HUES48 (cell line): ENCODE measurements around the gene FDCSP.
"Not testable (repeated sequence)": the region's sequence is repeated elsewhere in the genome, so short reads cannot be mapped to it uniquely, and the experiment has no call there.

Experiments used
- H3K27ac ChIP-seq: one replicate; pipeline ENCODE4 v1.7.0; 2013; ENCODE audit warnings: low read depth, low read length, inconsistent platforms
- H3K27me3 ChIP-seq: 2 replicates; pipeline ENCODE4 v1.6.1; 2013; ENCODE audit warnings: mild to moderate bottlenecking, low read length; ENCODE audit not compliant: control insufficient read depth, insufficient read depth
- H3K36me3 ChIP-seq: 2 replicates; pipeline ENCODE4 v1.6.1; 2013; ENCODE audit warnings: low read length; ENCODE audit not compliant: control insufficient read depth, insufficient read depth
- H3K4me1 ChIP-seq: 2 replicates; pipeline ENCODE4 v1.6.1; 2013; ENCODE audit warnings: mild to moderate bottlenecking, low read length; ENCODE audit not compliant: control insufficient read depth, insufficient read depth
- H3K4me3 ChIP-seq: 2 replicates; pipeline ENCODE4 v1.5.1; 2013; ENCODE audit warnings: mild to moderate bottlenecking, low read depth, low read length
- H3K9ac ChIP-seq: 2 replicates; pipeline ENCODE4 v1.6.1; 2013; ENCODE audit warnings: mild to moderate bottlenecking, low read depth, low read length, moderate library complexity
- H3K9me3 ChIP-seq: 2 replicates; pipeline ENCODE4 v1.6.1; 2013; ENCODE audit warnings: low read length; ENCODE audit not compliant: control insufficient read depth, insufficient read depth

The FDCSP gene

DNA sequence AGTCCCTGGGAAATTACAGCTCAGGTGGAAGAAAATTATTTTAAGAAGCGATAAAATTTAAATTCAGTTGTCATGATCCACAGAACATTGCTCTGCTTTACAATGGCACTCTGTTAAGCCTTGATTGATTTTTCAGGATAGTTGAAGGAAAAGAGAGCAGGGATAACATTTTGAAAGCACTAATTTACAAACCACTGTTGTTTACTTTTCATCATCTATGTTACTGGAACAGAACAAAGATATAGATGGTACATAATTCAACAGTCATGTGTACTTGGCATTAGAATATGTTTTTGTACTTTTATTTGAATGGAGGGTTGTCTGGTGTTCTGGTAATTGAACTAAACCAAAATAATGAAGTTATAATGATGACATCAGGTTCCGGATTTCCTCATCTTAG lies 33.0 kb upstream of the FDCSP start:
- H3K9ac ChIP-seq, result no peak overlapping the region
- H3K27me3 ChIP-seq, result no peaks in the 10 kb centered on the region
- no peak overlapping the region for H3K4me3 ChIP-seq
- no peaks in the 10 kb centered on the region for H3K9me3 ChIP-seq
- no peak overlapping the region for H3K27ac ChIP-seq
- H3K4me1 ChIP-seq, result peaks cover 5% of the 10 kb centered on the region
- H3K36me3 ChIP-seq, result no peaks in the 10 kb centered on the region

DNA sequence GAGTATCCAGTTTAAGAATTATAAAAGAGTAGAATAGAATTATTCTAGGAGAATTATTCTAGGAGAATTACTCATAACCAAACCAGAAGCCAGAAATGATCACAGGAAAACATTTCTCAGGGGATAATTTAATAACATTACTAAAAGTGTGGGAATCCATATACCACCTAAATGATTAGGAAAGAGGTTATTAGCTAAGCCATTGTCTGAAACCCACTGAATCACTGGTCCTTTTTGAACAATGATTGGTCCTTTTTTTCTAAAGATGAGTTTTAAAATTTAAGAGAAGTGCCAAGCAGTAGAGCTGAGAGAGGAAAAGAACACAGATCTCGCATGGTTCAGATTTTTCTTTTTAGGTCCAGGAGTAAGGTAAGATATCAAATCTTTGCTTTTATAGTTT lies 30.5 kb upstream of the FDCSP start, which contains the start of gene ODAM:
ODAM (plus strand) TSS at position 301 of the 400 bp plus-strand sequence. CDS start 819 bp downstream, outside the sequence.
- Histone ChIP-seq H3K4me1 (peaks cover 9% of the 10 kb centered on the region), H3K4me3 (no peak within 1 kb of the TSS), H3K27me3 (no peaks in the 10 kb centered on the region), H3K9me3 (no peaks in the 10 kb centered on the region), H3K27ac (no peak within 1 kb of the TSS), H3K9ac (no peak within 1 kb of the TSS), H3K36me3 (no peaks in the 10 kb centered on the region)

DNA sequence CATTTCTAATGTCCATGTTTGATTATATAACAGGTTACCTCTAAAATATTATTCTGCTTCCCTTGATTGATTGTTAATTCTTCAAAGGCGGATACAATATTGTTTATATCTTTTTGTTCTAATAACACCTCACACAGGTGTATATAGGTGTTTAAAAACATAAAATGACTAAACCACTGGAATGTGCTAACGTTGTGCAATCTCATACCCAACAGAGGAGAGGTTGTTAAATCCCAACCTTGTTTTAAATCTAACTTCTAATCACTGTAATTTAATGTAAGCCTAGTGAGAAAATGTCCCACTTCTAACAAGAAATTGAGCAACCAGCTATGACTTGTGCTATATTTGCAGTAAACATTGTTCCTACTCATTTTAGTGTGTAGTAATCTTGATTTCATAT lies 29.1 kb upstream of the FDCSP start:
- H3K4me1 ChIP-seq, result peaks cover 9% of the 10 kb centered on the region
- no peaks in the 10 kb centered on the region for H3K36me3 ChIP-seq
- H3K4me3 ChIP-seq, result no peak overlapping the region
- H3K27me3 ChIP-seq, result no peaks in the 10 kb centered on the region
- H3K9ac ChIP-seq, result no peak overlapping the region
- no peak overlapping the region for H3K27ac ChIP-seq
- no peaks in the 10 kb centered on the region for H3K9me3 ChIP-seq

DNA sequence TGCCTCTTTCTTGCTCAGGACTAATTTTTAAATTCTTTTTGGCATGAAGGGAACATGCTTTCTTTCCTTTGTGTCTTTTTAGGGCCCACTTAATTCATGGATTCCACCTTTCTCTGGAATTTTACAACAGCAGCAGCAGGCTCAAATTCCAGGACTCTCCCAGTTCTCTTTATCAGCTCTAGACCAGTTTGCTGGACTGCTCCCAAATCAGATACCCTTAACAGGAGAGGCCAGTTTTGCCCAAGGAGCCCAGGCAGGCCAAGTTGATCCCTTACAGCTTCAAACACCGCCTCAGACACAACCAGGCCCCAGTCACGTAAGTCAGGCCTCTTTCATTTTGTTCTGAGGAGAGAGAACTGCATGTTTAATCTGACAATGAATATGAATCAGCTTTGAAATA lies 28.1 kb upstream of the FDCSP start:
- Histone ChIP-seq H3K4me3 (no peak overlapping the region), H3K9ac (no peak overlapping the region; the same call in 1 of the 2 replicates), H3K36me3 (no peaks in the 10 kb centered on the region), H3K27me3 (no peaks in the 10 kb centered on the region), H3K9me3 (no peaks in the 10 kb centered on the region), H3K27ac (no peak overlapping the region), H3K4me1 (peaks cover 9% of the 10 kb centered on the region)

DNA sequence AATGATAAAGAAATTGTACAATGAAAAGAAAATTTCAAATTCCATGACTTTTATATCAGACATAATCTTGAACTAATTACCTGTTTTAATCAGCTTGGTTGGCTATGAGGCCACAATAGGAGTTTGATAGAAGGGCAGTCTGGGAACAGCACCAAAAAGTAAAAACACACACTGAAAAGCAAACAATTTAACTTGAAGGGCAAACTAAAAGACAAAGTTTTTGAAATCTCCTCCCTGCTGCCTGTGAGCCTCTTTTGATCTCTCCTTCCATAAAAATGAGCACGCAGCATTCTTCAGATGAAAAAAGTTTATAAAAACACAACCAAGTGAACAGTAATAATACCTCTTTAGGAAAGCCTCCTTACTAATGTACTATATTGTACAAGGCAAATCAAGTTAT lies 22.3 kb upstream of the FDCSP start:
- Histone ChIP-seq H3K4me1 (no peaks in the 10 kb centered on the region; the same call in 1 of the 2 replicates), H3K4me3 (no peak overlapping the region), H3K27ac (no peak overlapping the region), H3K9ac (no peak overlapping the region), H3K9me3 (no peaks in the 10 kb centered on the region), H3K27me3 (no peaks in the 10 kb centered on the region), H3K36me3 (no peaks in the 10 kb centered on the region)

DNA sequence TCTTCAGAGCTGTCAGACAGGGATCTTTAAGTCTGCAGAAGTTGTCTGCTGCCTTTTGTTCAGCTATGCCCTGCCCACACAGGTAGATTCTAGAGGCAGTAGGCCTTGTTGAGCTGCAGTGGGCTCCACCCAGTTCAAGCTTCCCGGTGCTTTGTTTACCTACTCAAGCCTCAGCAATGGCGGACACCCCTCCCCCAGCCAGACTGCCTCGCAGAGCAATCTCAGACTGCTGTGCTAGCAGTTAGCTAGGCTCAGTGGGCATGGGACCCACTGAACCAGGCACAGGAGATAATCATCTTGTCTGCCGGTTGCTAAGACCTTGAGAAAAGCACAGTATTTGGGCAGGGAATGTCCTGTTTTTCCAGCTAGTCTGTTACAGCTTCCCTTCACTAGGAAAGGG lies 13.2 kb upstream of the FDCSP start:
- H3K27me3 ChIP-seq, H3K4me1 ChIP-seq, H3K36me3 ChIP-seq, H3K9me3 ChIP-seq, H3K4me3 ChIP-seq, H3K9ac ChIP-seq, H3K27ac ChIP-seq: not testable (repeated sequence)

DNA sequence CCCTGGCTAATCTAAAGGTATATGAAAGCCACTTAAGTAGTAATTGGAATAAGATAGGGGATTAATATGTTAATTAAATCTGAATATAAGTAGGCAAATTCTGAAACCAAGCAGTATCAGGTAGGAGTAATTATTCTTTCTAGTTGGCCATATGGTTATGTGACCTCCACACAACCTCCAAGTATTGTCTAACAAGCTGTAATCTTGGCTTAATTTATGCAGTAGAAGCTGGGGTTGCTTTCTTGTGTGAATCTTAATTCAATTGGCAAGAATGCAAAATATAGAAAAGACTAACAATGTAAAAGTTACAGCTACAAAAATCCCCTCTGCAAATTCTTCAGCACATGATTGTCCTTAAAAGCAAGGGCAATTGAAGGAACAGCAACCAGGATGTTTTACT lies 9.8 kb upstream of the FDCSP start:
- not testable (repeated sequence) for H3K27ac ChIP-seq, H3K9ac ChIP-seq, H3K9me3 ChIP-seq, H3K4me3 ChIP-seq, H3K4me1 ChIP-seq, H3K36me3 ChIP-seq, H3K27me3 ChIP-seq

DNA sequence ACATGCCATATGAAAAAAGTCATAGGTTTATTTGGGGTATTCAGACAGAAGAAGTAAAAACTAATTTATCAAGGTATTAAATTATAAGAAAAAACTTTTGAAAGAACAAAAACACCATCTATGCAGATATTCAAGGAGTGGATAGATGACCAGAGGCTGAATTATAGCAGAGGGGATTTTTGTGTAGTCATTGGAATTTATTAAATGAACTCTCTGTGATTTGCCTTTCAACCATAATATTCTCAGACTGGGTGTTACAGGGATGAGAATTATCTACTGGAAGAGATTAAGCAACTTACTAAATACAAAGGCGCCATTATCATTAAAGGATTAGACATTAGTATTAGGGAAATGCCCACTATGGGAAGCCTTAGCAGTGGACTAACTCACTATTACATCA lies 9.4 kb upstream of the FDCSP start:
- H3K4me3 ChIP-seq, H3K27ac ChIP-seq, H3K36me3 ChIP-seq, H3K27me3 ChIP-seq, H3K9ac ChIP-seq, H3K4me1 ChIP-seq, H3K9me3 ChIP-seq: not testable (repeated sequence)

DNA sequence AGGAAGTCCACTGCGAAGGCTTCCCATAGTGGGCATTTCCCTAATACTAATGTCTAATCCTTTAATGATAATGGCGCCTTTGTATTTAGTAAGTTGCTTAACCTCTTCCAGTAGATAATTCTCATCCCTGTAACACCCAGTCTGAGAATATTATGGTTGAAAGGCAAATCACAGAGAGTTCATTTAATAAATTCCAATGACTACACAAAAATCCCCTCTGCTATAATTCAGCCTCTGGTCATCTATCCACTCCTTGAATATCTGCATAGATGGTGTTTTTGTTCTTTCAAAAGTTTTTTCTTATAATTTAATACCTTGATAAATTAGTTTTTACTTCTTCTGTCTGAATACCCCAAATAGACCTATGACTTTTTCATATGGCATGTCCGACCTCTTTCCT lies 4.5 kb upstream of the FDCSP start:
- H3K4me3 ChIP-seq, H3K27me3 ChIP-seq, H3K9me3 ChIP-seq, H3K27ac ChIP-seq, H3K4me1 ChIP-seq, H3K9ac ChIP-seq, H3K36me3 ChIP-seq: not testable (repeated sequence)

DNA sequence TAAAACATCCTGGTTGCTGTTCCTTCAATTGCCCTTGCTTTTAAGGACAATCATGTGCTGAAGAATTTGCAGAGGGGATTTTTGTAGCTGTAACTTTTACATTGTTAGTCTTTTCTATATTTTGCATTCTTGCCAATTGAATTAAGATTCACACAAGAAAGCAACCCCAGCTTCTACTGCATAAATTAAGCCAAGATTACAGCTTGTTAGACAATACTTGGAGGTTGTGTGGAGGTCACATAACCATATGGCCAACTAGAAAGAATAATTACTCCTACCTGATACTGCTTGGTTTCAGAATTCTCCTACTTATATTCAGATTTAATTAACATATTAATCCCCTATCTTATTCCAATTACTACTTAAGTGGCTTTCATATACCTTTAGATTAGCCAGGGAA lies 4.1 kb upstream of the FDCSP start:
- not testable (repeated sequence) for H3K36me3 ChIP-seq, H3K9me3 ChIP-seq, H3K27me3 ChIP-seq, H3K27ac ChIP-seq, H3K9ac ChIP-seq, H3K4me1 ChIP-seq, H3K4me3 ChIP-seq

DNA sequence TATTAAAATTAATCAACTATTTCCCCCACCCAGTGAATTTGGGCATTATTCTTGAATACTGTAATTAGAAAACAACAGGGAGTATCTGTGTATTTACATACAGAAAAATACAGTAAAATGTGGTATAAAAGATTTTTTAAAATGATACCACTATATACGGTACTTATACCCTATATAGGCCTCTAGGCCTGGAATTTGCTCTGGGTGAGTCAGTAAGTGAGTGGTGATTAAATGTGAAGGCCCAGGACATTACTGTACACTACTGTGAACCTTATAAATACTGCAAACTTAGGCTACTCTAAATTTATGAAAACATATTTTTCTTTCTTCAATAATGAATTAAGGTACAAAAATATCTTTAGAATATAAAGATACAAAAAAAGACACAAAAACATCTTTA lies 10.2 kb downstream of the FDCSP start:
- Histone ChIP-seq H3K27ac (no peak overlapping the region), H3K27me3 (no peaks in the 10 kb centered on the region), H3K4me3 (no peak overlapping the region), H3K4me1 (no peaks in the 10 kb centered on the region), H3K9me3 (no peaks in the 10 kb centered on the region), H3K36me3 (no peaks in the 10 kb centered on the region), H3K9ac (no peak overlapping the region)
